Daoy (cell line): ENCODE results near the gene PHOSPHO1. TPM values are rescaled to one million over a fixed set of nuclear protein-coding genes. Genes with fewer than 3 reads are reported as not detected.

Experiments
- DNase-seq: peaks from one replicate; pipeline ENCODE4 v3.0.0-alpha.2; 2015; ENCODE audit warnings: low read depth
- total RNA-seq: library from RNA; depleted of rRNA; stranded (reverse); fragments of >200 nt; shearing (Covaris generic); gene quantifications from 2 replicates; pipeline ENCODE4 v1.2.3, GENCODE V29; 2014

The PHOSPHO1 gene
- total RNA-seq, 1 experiment from 2014 or later: 3.2 TPM

GRCh38 chr17:49218941-49219913 lies 11.4 kb downstream of the PHOSPHO1 start:
- no peak for DNase-seq

GRCh38 chr17:49217651-49218413 lies 12.8 kb downstream of the PHOSPHO1 start:
- DNase-seq: no peak

GRCh38 chr17:49216953-49217650 lies 13.5 kb downstream of the PHOSPHO1 start:
- no peak for DNase-seq

GRCh38 chr17:49216482-49216881 lies 14.1 kb downstream of the PHOSPHO1 start:
- no peak for DNase-seq

- DNase-seq: no peak
Measured at GRCh38 chr17:49214676-49215360, 15.8 kb downstream of the PHOSPHO1 start.

- no peak for DNase-seq
Measured at GRCh38 chr17:49213847-49214246, 16.7 kb downstream of the PHOSPHO1 start.

- no peak for DNase-seq
Measured at GRCh38 chr17:49213399-49213798, 17.2 kb downstream of the PHOSPHO1 start.

- DNase-seq: peak; percentile 42
Measured at GRCh38 chr17:49210158-49211029, 20.2 kb downstream of the PHOSPHO1 start, which contains the start of the genes ABI3 and GNGT2. TSS of gene ABI3 (plus strand) at chr17:49210707. CDS start at chr17:49210725, 18 bp downstream. TSS of gene GNGT2 (minus strand) at chr17:49210574. CDS start at chr17:49207422, 3,152 bp downstream.

GRCh38 chr17:49209061-49209571 lies 21.5 kb downstream of the PHOSPHO1 start:
- no peak for DNase-seq

- DNase-seq: no peak
Measured at GRCh38 chr17:49204516-49204915, 26.1 kb downstream of the PHOSPHO1 start.

- no peak for DNase-seq
Measured at GRCh38 chr17:49203796-49204195, 26.8 kb downstream of the PHOSPHO1 start.

GRCh38 chr17:49201481-49201927 lies 29.1 kb downstream of the PHOSPHO1 start:
- peak; percentile 20 for DNase-seq

GRCh38 chr17:49200423-49201083 lies 30.0 kb downstream of the PHOSPHO1 start:
- DNase-seq: no peak

- no peak for DNase-seq
Measured at GRCh38 chr17:49198211-49198610, 32.4 kb downstream of the PHOSPHO1 start.

GRCh38 chr17:49197346-49197998 lies 33.1 kb downstream of the PHOSPHO1 start:
- DNase-seq: peak; percentile 40

GRCh38 chr17:49196520-49196919 lies 34.1 kb downstream of the PHOSPHO1 start:
- DNase-seq: no peak

- DNase-seq: no peak
Measured at GRCh38 chr17:49195751-49196150, 34.8 kb downstream of the PHOSPHO1 start.

GRCh38 chr17:49194297-49194607 lies 36.3 kb downstream of the PHOSPHO1 start:
- no peak for DNase-seq
